ENCODE data around the gene PEX3.

GRCh38 chr6:143515766-143516355 lies 65.3 kb downstream of the PEX3 start:
- TF ChIP-seq CTCF (IDR thresholded peaks at IDR 0.05) = no peak
- TF ChIP-seq POLR2A (IDR thresholded peaks at IDR 0.05) = no peak
